Ishikawa (cell line): ENCODE measurements around the gene CCDC61.

ENCODE experiments used
- CEBPB ChIP-seq: IDR thresholded peaks from 2 replicates; pipeline ENCODE4 v1.6.1; 2012
- CREB1 ChIP-seq: IDR thresholded peaks from 2 replicates; pipeline ENCODE4 v1.6.1; 2012; ENCODE audit warnings: low read depth
- EGR1 ChIP-seq: IDR thresholded peaks from 2 replicates; pipeline ENCODE4 v1.6.1; 2012
- EP300 ChIP-seq: IDR thresholded peaks from 2 replicates; pipeline ENCODE4 v1.6.1; 2012; ENCODE audit warnings: borderline replicate concordance
- FOXM1 ChIP-seq: IDR thresholded peaks from 2 replicates; pipeline ENCODE4 v1.6.1; 2012; ENCODE audit warnings: low read depth, borderline replicate concordance
- NFIC ChIP-seq: IDR thresholded peaks from 2 replicates; pipeline ENCODE4 v1.6.1; 2012
- RAD21 ChIP-seq: IDR thresholded peaks from 2 replicates; pipeline ENCODE4 v1.6.1; 2012; ENCODE audit warnings: low read depth
- TAF1 ChIP-seq: IDR thresholded peaks from 2 replicates; pipeline ENCODE4 v1.6.1; 2012; ENCODE audit warnings: low read depth, mild to moderate bottlenecking
- TCF12 ChIP-seq: IDR thresholded peaks from 2 replicates; pipeline ENCODE4 v1.6.1; 2012; ENCODE audit warnings: low read depth
- TEAD4 ChIP-seq: IDR thresholded peaks from 2 replicates; pipeline ENCODE4 v1.6.1; 2012
- YY1 ChIP-seq: IDR thresholded peaks from 2 replicates; pipeline ENCODE4 v1.6.1; 2012; ENCODE audit warnings: low read depth
- ZBTB7A ChIP-seq: IDR thresholded peaks from 2 replicates; pipeline ENCODE4 v1.6.1; 2012; ENCODE audit warnings: low read depth
- TF ChIP-seq, protein P1 (sequence below): IDR thresholded peaks from 2 replicates; pipeline ENCODE4 v1.6.1; 2012
- TF ChIP-seq, protein P2 (sequence below): IDR thresholded peaks from 2 replicates; pipeline ENCODE4 v1.6.1; 2012
- TF ChIP-seq, protein P3 (sequence below): IDR thresholded peaks from 2 replicates; pipeline ENCODE4 v1.6.1; 2012; ENCODE audit warnings: low read depth, mild to moderate bottlenecking

CCDC61 gene

GRCh38 chr19:46056536-46056935 is 61.3 kb downstream of the CCDC61 start:
- TF ChIP-seq TCF12, result no peak

- no peak for TF ChIP-seq TCF12
- TF ChIP-seq YY1, result no peak
- no peak for TF ChIP-seq CEBPB
- TF ChIP-seq CREB1, result no peak
- TF ChIP-seq FOXM1, result no peak
- no peak for TF ChIP-seq RAD21
- TF ChIP-seq, protein P1, sequence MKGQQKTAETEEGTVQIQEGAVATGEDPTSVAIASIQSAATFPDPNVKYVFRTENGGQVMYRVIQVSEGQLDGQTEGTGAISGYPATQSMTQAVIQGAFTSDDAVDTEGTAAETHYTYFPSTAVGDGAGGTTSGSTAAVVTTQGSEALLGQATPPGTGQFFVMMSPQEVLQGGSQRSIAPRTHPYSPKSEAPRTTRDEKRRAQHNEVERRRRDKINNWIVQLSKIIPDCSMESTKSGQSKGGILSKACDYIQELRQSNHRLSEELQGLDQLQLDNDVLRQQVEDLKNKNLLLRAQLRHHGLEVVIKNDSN, result no peak
- no peak for TF ChIP-seq TAF1
- TF ChIP-seq, protein P2, sequence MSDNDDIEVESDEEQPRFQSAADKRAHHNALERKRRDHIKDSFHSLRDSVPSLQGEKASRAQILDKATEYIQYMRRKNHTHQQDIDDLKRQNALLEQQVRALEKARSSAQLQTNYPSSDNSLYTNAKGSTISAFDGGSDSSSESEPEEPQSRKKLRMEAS, result no peak
- TF ChIP-seq, protein P3, sequence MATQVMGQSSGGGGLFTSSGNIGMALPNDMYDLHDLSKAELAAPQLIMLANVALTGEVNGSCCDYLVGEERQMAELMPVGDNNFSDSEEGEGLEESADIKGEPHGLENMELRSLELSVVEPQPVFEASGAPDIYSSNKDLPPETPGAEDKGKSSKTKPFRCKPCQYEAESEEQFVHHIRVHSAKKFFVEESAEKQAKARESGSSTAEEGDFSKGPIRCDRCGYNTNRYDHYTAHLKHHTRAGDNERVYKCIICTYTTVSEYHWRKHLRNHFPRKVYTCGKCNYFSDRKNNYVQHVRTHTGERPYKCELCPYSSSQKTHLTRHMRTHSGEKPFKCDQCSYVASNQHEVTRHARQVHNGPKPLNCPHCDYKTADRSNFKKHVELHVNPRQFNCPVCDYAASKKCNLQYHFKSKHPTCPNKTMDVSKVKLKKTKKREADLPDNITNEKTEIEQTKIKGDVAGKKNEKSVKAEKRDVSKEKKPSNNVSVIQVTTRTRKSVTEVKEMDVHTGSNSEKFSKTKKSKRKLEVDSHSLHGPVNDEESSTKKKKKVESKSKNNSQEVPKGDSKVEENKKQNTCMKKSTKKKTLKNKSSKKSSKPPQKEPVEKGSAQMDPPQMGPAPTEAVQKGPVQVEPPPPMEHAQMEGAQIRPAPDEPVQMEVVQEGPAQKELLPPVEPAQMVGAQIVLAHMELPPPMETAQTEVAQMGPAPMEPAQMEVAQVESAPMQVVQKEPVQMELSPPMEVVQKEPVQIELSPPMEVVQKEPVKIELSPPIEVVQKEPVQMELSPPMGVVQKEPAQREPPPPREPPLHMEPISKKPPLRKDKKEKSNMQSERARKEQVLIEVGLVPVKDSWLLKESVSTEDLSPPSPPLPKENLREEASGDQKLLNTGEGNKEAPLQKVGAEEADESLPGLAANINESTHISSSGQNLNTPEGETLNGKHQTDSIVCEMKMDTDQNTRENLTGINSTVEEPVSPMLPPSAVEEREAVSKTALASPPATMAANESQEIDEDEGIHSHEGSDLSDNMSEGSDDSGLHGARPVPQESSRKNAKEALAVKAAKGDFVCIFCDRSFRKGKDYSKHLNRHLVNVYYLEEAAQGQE, result no peak
- TF ChIP-seq EP300, result no peak
- TF ChIP-seq TEAD4, result no peak
- TF ChIP-seq ZBTB7A, result no peak
- no peak for TF ChIP-seq NFIC
- TF ChIP-seq EGR1, result no peak
Measured at GRCh38 chr19:46058778-46059177, 63.5 kb downstream of the CCDC61 start.

DNA sequence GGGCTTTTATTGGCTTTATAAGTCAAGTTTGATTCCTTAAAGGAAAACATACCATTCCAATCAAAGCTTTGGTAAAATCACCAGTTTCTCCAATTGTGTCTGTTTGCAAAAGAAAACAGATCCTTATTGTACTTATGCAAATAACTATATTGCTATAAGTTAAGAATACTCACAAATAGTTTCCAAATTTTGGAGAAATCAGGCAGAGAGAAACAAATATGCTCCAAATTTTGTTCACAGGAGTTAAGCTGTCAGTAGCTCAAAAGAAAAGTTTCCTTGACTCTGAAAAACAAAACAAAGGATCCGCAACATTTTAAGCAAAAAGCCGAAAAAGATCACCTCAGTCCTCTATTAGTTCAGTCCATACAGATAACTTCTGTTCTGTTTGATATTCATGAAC is 64.7 kb downstream of the CCDC61 start:
- TF ChIP-seq CREB1 (no peak), FOXM1 (no peak), TCF12 (no peak), YY1 (no peak), EP300 (no peak), NFIC (no peak), ZBTB7A (no peak), RAD21 (no peak), TAF1 (no peak)
- TF ChIP-seq, protein P1, result no peak
- TF ChIP-seq, protein P2, result no peak

GRCh38 chr19:46063201-46063600 is 67.9 kb downstream of the CCDC61 start:
- TF ChIP-seq RAD21 (no peak), TCF12 (no peak), EGR1 (no peak), YY1 (no peak), TAF1 (no peak), CREB1 (no peak), EP300 (no peak), NFIC (no peak), FOXM1 (no peak), CEBPB (no peak), TEAD4 (no peak), ZBTB7A (no peak)
- TF ChIP-seq, protein P1, result no peak
- TF ChIP-seq, protein P3, result no peak
- TF ChIP-seq, protein P2, result no peak

DNA sequence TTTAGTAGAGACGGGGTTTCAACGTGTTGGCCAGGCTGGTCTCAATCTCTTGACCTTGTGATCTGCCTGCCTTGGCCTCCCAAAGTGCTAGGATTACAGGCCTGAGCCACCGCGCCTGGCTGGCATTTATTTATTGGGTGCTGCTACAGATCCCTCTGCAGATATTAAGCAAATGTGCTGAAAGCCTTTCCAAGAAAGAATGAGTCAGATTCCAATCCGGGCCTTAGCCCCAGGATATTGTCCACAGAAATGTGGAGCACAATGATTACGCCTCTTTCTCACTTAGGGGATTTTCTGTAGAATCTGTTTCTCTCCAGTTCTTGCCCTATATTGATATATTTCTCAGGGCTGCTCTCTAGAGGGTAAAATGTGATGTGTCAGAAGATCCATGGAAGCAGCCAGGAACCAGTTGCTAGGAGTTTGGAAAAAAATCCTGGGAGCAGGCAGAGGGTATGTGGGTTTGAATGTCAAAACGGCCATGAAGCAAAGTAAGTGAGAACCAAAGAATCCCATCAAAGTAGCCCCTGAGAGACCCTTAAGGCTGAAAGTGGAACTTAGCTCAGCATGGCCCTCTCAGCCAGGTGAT is 70.3 kb downstream of the CCDC61 start:
- TF ChIP-seq YY1, result no peak
- TF ChIP-seq CEBPB, result no peak
- no peak for TF ChIP-seq NFIC
- TF ChIP-seq TAF1, result no peak
- TF ChIP-seq, protein P2, result no peak
- TF ChIP-seq TEAD4, result no peak
- TF ChIP-seq, protein P3, result no peak
- TF ChIP-seq, protein P1, result no peak
- no peak for TF ChIP-seq RAD21
- no peak for TF ChIP-seq EGR1
- no peak for TF ChIP-seq CREB1
- TF ChIP-seq FOXM1, result no peak
- TF ChIP-seq EP300, result no peak
- TF ChIP-seq ZBTB7A, result no peak
